T-cell (primary cell): ENCODE data around the gene SCARB1. TPM values are rescaled to one million over a fixed set of nuclear protein-coding genes. Genes with fewer than 3 reads are reported as not detected.

Source experiments
- ATAC-seq, 4 experiments: fragments of 200-7000 bp in 3 of 4; fragments of 150-1000 bp in 1 of 4; cut with Tn5 transposase; replicated peaks in 1 of 4; 1 replicate in 3 of 4; 2 replicates in 1 of 4; pipeline ENCODE4 v1.10.0; 2021; ENCODE audit warnings: moderate library complexity in 3 of 4, mild to moderate bottlenecking in 2 of 4, moderate number of reproducible peaks in 1 of 4
- CTCF ChIA-PET, 2 donors: fragments of 300-600 bp; sonication (Branson Sonifier 250); formaldehyde crosslinking; loops; one replicate each; lab custom pipeline; 2022; ENCODE audit warnings: antibody characterized with exemption in 2 of 2; lab: Charles Lee
- POLR2A ChIA-PET, 2 donors: fragments of 300-600 bp; sonication (Branson Sonifier 250); formaldehyde crosslinking; loops; one replicate each; lab custom pipeline; 2022; ENCODE audit warnings: antibody characterized with exemption in 2 of 2; lab: Charles Lee
- DNase-seq, 35 experiments: peaks; one replicate each; pipeline versions ENCODE4 v3.0.0 to v3.0.0-alpha.2; 2013 to 2023
- H3K27ac ChIP-seq: one replicate; pipeline ENCODE4 v1.5.1; 2013; ENCODE audit warnings: low read length
- H3K27me3 ChIP-seq, 2 experiments: replicated peaks in 1 of 2; 1 replicate in 1 of 2; 2 replicates in 1 of 2; pipeline versions ENCODE4 v1.6.1 to v1.7.0; 2013; ENCODE audit warnings: low read length in 1 of 2, mixed read lengths in 1 of 2; ENCODE audit not compliant: control insufficient read depth in 2 of 2, insufficient read depth in 2 of 2; ENCODE audit errors: extremely low read depth in 1 of 2
- H3K36me3 ChIP-seq, 2 donors: 1 replicate in 1 of 2; 2 replicates in 1 of 2; pipeline versions ENCODE4 v1.6.1 to v1.7.0; 2013; ENCODE audit warnings: low read length in 1 of 2; ENCODE audit not compliant: control insufficient read depth in 2 of 2, insufficient read depth in 1 of 2; ENCODE audit errors: extremely low read depth in 1 of 2
- H3K4me1 ChIP-seq, 2 experiments: 1 replicate in 1 of 2; 2 replicates in 1 of 2; pipeline versions ENCODE4 v1.6.1 to v1.7.0; 2013; ENCODE audit warnings: low read length in 2 of 2, mixed read lengths in 1 of 2; ENCODE audit not compliant: insufficient read depth in 2 of 2, control insufficient read depth in 1 of 2; ENCODE audit errors: extremely low read depth in 1 of 2
- H3K4me3 ChIP-seq, 2 donors: 1 replicate in 1 of 2; 2 replicates in 1 of 2; pipeline versions ENCODE4 v1.5.1 to v1.7.0; 2013; ENCODE audit warnings: mild to moderate bottlenecking in 2 of 2, low read length in 1 of 2, moderate library complexity in 1 of 2; ENCODE audit not compliant: control insufficient read depth in 1 of 2; ENCODE audit errors: extremely low read depth in 1 of 2
- H3K9me3 ChIP-seq: 2 replicates; pipeline ENCODE4 v1.7.0; 2013
- H3K27ac Mint-ChIP-seq, 2 donors: one replicate each; pipeline ENCODE4 v1.8.0; 2020 to 2021; ENCODE audit warnings: mild to moderate bottlenecking in 2 of 2, mixed read lengths in 2 of 2
- H3K27me3 Mint-ChIP-seq, 2 donors: one replicate each; pipeline ENCODE4 v1.8.0; 2021 to 2022; ENCODE audit warnings: mixed read lengths in 2 of 2
- H3K36me3 Mint-ChIP-seq: one replicate; pipeline ENCODE4 v1.8.0; 2021; ENCODE audit warnings: mixed read lengths
- H3K4me1 Mint-ChIP-seq, 3 donors: one replicate each; pipeline ENCODE4 v1.8.0; 2020 to 2022; ENCODE audit warnings: mixed read lengths in 3 of 3, mild to moderate bottlenecking in 1 of 3
- H3K4me3 Mint-ChIP-seq, 3 donors: one replicate each; pipeline ENCODE4 v1.8.0; 2020 to 2022; ENCODE audit warnings: mild to moderate bottlenecking in 3 of 3, mixed read lengths in 3 of 3, moderate library complexity in 3 of 3
- H3K9me3 Mint-ChIP-seq, 3 donors: one replicate each; pipeline ENCODE4 v1.8.0; 2020 to 2022; ENCODE audit warnings: mixed read lengths in 3 of 3
- WGBS: methylation state at CpG from one replicate; pipeline ENCODE4 v1.1.5; 2013; ENCODE audit warnings: missing lambda C conversion rate; ENCODE audit not compliant: insufficient coverage; 5-methylcytosine and 5-hydroxymethylcytosine counted together
- total RNA-seq, 35 experiments: library from RNA in 6 of 35; stranded (reverse) in 6 of 35; fragments of 120-200 nt in 1 of 35; gene quantifications; one replicate each; pipeline versions ENCODE4 v1.2.1 to v1.2.4 and lab custom pipeline; 2013 to 2026

The SCARB1 gene
- total RNA-seq, 5 donors from 2014 or later (not counting 1 experiment from before 2014, with no cell fraction given) = 3.1 to 5.6 (median 4.5) TPM

DNA sequence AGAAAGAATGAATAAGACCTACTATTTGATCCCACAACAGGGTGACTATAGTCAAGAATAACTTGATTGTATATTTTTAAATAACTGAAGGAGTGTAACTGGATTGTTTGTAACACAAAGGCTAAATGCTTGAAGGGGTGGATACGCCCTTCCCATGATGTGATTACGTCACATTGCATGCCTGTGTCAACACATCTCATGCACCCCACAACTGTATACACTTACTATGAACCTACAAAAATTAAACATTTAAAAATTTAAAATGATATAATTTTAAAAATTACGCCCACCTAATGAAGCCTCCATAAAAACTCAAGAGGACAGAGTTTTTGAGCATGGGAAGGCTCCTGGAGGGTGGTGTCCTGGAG lies 94.5 kb downstream of the SCARB1 start:
- H3K9me3 Mint-ChIP-seq = peaks cover 5 to 15% (median 6%) of the 10 kb centered on the region in 3 donors
- Histone ChIP-seq H3K27ac (no peak overlapping the region), H3K9me3 (no peaks in the 10 kb centered on the region), H3K4me1 (peaks cover 0 to 22% of the 10 kb centered on the region in 2 experiments), H3K4me3 (no peak overlapping the region), H3K36me3 (no peaks in the 10 kb centered on the region), H3K27me3 (peaks cover 0 to 38% of the 10 kb centered on the region in 2 experiments)
- H3K4me3 Mint-ChIP-seq = no peak overlapping the region
- ATAC-seq (no peak), DNase-seq (no peak)
- no peak overlapping the region for H3K27ac Mint-ChIP-seq
- peaks cover 15 to 17% (median 15%) of the 10 kb centered on the region in 3 donors for H3K4me1 Mint-ChIP-seq
- ChIA-PET CTCF (interaction anchor here (0.5 to 0.7 kb wide), 3 partner anchors 20 to 738 kb away, joined by 3 to 4 read pairs (median 3); no protein-coding TSS in a partner anchor), POLR2A (interaction anchor here (0.6 to 0.7 kb wide), 2 partner anchors 31 to 225 kb away, joined by 3 to 5 read pairs; no protein-coding TSS in a partner anchor)
- H3K27me3 Mint-ChIP-seq = peaks cover 8% of the 10 kb centered on the region in 2 donors
- no CpG with 5 or more reads among the region's 3 CpGs for WGBS
- no peaks in the 10 kb centered on the region for H3K36me3 Mint-ChIP-seq

- Mint-ChIP-seq H3K36me3 (no peaks in the 10 kb centered on the region), H3K4me3 (no peak overlapping the region), H3K9me3 (peaks cover 5 to 15% (median 6%) of the 10 kb centered on the region in 3 donors), H3K27me3 (peaks cover 6 to 8% of the 10 kb centered on the region in 2 donors), H3K27ac (no peak overlapping the region), H3K4me1 (peaks cover 11 to 15% (median 12%) of the 10 kb centered on the region in 3 donors)
- WGBS = 91% methylated on average over 6 of the region's 11 CpGs
- peaks cover 0 to 18% of the 10 kb centered on the region in 2 experiments for H3K4me1 ChIP-seq
- no peaks in the 10 kb centered on the region for H3K36me3 ChIP-seq
- POLR2A ChIA-PET = no interaction called here
- DNase-seq (no peak), ATAC-seq (no peak)
- H3K27me3 ChIP-seq = peaks cover 0 to 34% of the 10 kb centered on the region in 2 experiments
- H3K9me3 ChIP-seq = no peaks in the 10 kb centered on the region
- CTCF ChIA-PET = interaction anchor here in 1 of 2 donors (0.9 to 2.4 kb wide), 2 partner anchors 24 to 732 kb away, joined by 5 to 7 read pairs; no protein-coding TSS in a partner anchor
- no peak overlapping the region for H3K4me3 ChIP-seq
- H3K27ac ChIP-seq = no peak overlapping the region
These were observed 95.1 kb downstream of the SCARB1 start for GRCh38 chr12:124768452-124769162.

- Mint-ChIP-seq H3K9me3 (peaks cover 5 to 15% (median 6%) of the 10 kb centered on the region in 3 donors), H3K4me3 (peak overlapping the region in 1 of 3 donors; percentile 12), H3K27ac (peak overlapping the region in 1 of 2 donors; percentile 5), H3K27me3 (peaks cover 4 to 6% of the 10 kb centered on the region in 2 donors), H3K4me1 (peaks cover 12 to 15% (median 13%) of the 10 kb centered on the region in 3 donors), H3K36me3 (no peaks in the 10 kb centered on the region)
- Histone ChIP-seq H3K4me1 (peaks cover 0 to 21% of the 10 kb centered on the region in 2 experiments), H3K9me3 (no peaks in the 10 kb centered on the region), H3K36me3 (no peaks in the 10 kb centered on the region), H3K4me3 (no peak overlapping the region), H3K27ac (no peak overlapping the region), H3K27me3 (peaks cover 0 to 32% of the 10 kb centered on the region in 2 experiments)
- CTCF ChIA-PET = interaction anchor here (0.9 to 2.8 kb wide), 6 partner anchors 8 to 731 kb away, joined by 3 to 10 read pairs (median 5); no protein-coding TSS in a partner anchor
- WGBS = 23% methylated on average over 16 of the region's 21 CpGs
- peak; percentile 60 to 87 (median 81) for DNase-seq
- POLR2A ChIA-PET = no interaction called here
- peak; percentile 86 to 95 (median 92) for ATAC-seq
These were observed 96.4 kb downstream of the SCARB1 start for GRCh38 chr12:124767066-124767821.

- no peak for ATAC-seq
- Histone ChIP-seq H3K36me3 (no peaks in the 10 kb centered on the region), H3K27me3 (peaks cover 0 to 30% of the 10 kb centered on the region in 2 experiments), H3K4me1 (peaks cover 0 to 19% of the 10 kb centered on the region in 2 experiments), H3K4me3 (no peak overlapping the region), H3K27ac (no peak overlapping the region), H3K9me3 (no peaks in the 10 kb centered on the region)
- ChIA-PET POLR2A (no interaction called here), CTCF (interaction anchor here (1.0 to 2.8 kb wide), 5 partner anchors 9 to 730 kb away, joined by 3 to 10 read pairs (median 5); no protein-coding TSS in a partner anchor)
- peak overlapping the region in 1 of 3 donors; percentile 12 for H3K4me3 Mint-ChIP-seq
- no peak for DNase-seq
- no peaks in the 10 kb centered on the region for H3K36me3 Mint-ChIP-seq
- H3K9me3 Mint-ChIP-seq = peaks cover 5 to 15% (median 6%) of the 10 kb centered on the region in 3 donors
- H3K27me3 Mint-ChIP-seq = peaks cover under 1 to 2% of the 10 kb centered on the region in 2 donors
- H3K27ac Mint-ChIP-seq = peak overlapping the region in 1 of 2 donors; percentile 5
- peaks cover 10% of the 10 kb centered on the region in 3 donors for H3K4me1 Mint-ChIP-seq
These were observed 97.0 kb downstream of the SCARB1 start for GRCh38 chr12:124766727-124767065.

- DNase-seq = no peak
- peaks cover 5 to 15% (median 6%) of the 10 kb centered on the region in 3 donors for H3K9me3 Mint-ChIP-seq
- Histone ChIP-seq H3K36me3 (no peaks in the 10 kb centered on the region), H3K4me1 (peaks cover 0 to 18% of the 10 kb centered on the region in 2 experiments), H3K27me3 (peaks cover 0 to 25% of the 10 kb centered on the region in 2 experiments), H3K9me3 (no peaks in the 10 kb centered on the region), H3K4me3 (no peak overlapping the region), H3K27ac (no peak overlapping the region)
- ChIA-PET POLR2A (no interaction called here), CTCF (interaction anchor here (0.6 to 2.8 kb wide), 9 partner anchors 10 to 730 kb away, joined by 3 to 10 read pairs (median 4); no protein-coding TSS in a partner anchor)
- no peak overlapping the region for H3K4me3 Mint-ChIP-seq
- H3K27me3 Mint-ChIP-seq = peaks cover 0 to 6% of the 10 kb centered on the region in 2 donors
- H3K4me1 Mint-ChIP-seq = peaks cover 9 to 17% (median 11%) of the 10 kb centered on the region in 3 donors
- H3K36me3 Mint-ChIP-seq = no peaks in the 10 kb centered on the region
- WGBS = 81% methylated on average over 4 of the region's 9 CpGs
- H3K27ac Mint-ChIP-seq = no peak overlapping the region
- ATAC-seq = no peak
These were observed 97.8 kb downstream of the SCARB1 start for GRCh38 chr12:124765581-124766489.
